Measurements from ENCODE around the gene HES5. TPM values are rescaled to one million over a fixed set of nuclear protein-coding genes. Genes with fewer than 3 reads are reported as not detected.

The HES5 gene
- total and polyA plus RNA-seq, 2 of the 13 experiments (the other 11 are each of a cell fraction or from before 2014, with no cell fraction given) = not detected

DNA sequence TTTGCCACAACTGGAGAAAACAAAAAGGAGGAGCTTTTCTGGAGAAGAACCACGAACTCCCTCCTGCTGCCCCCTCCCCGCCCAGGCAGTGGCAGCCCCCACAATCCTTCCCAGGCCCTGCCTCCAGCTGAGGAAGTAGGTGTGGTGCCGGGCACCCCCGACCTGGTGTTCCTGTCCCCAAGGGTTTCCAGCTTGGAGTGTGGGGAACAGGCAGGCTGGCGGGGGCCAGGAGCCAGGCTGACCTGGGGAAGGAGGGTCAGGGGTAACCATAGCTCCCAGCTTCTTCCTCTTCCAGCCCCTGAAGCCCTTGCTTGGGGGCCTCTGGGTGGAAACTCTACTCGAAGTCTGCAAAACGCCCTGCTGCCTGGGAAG is 4.2 kb upstream of the HES5 start:
- in situ Hi-C loops (cut with HindIII; ENCODE audit: extremely low pct_ligation_motif_present, low pct_unique_long_range_greater_than_20kb) = no loop called here

More for the DNA sequence above, 4.2 kb upstream of the HES5 start:
- DNase-seq (ENCODE audit: low spot score) (no peak), FAIRE-seq (no peak), ATAC-seq (no peak)
- no peak overlapping the region for H3K27ac ChIP-seq (ENCODE audit: extremely low read length, insufficient read depth, low read length)
- ChIA-PET CTCF (ENCODE audit: low intra/inter-chr PET ratio, low total read pairs) (no interaction called here), POLR2A (interaction anchor here (1.7 to 2.1 kb wide), 2 partner anchors 8 to 9 kb away, joined by 5 to 7 read pairs; partner anchors contain the start of gene PANK4)
- no peaks in the 10 kb centered on the region for H3K79me2 ChIP-seq (ENCODE audit: insufficient read depth, low read length)
- WGBS (ENCODE audit: low lambda C conversion rate) = 4% methylated on average over 2 of the region's 7 CpGs
- H3K9ac ChIP-seq (ENCODE audit: insufficient read depth, low read depth, low read length) = no peak overlapping the region
- H3K9me3 ChIP-seq (ENCODE audit: low read length) = no peaks in the 10 kb centered on the region
- H3K4me1 ChIP-seq (ENCODE audit: insufficient read depth, low read length) = peaks cover 9% of the 10 kb centered on the region; the same call in 1 of the 2 replicates
- BruUV-seq (replicated peaks) = no TSS peak
- H3K27me3 ChIP-seq (ENCODE audit: control insufficient read depth in 1 of 2, insufficient read depth in 2 of 2, low read length in 2 of 2) = peaks cover 15 to 69% of the 10 kb centered on the region in 2 experiments
- intact Hi-C loops (cut with micrococcal nuclease; ENCODE audit: unreplicated experiment) = no loop called here
- H4K20me1 ChIP-seq (ENCODE audit: insufficient read depth, low read length) = no peaks in the 10 kb centered on the region
- no peak for TF ChIP-seq MTA1 (CRISPR knock-in tag; IDR thresholded peaks at IDR 0.05; ENCODE audit: borderline replicate concordance)
- no peak for TF ChIP-seq MXD4 (CRISPR knock-in tag; IDR thresholded peaks at IDR 0.05)
- no peak for TF ChIP-seq ZNF564 (CRISPR knock-in tag; IDR thresholded peaks at IDR 0.05)
- TF ChIP-seq ZSCAN21 (CRISPR knock-in tag; IDR thresholded peaks at IDR 0.05; ENCODE audit: borderline replicate concordance) = no peak
- TF ChIP-seq ZNF24 (IDR thresholded peaks at IDR 0.05) = no peak
- TF ChIP-seq, protein P1, sequence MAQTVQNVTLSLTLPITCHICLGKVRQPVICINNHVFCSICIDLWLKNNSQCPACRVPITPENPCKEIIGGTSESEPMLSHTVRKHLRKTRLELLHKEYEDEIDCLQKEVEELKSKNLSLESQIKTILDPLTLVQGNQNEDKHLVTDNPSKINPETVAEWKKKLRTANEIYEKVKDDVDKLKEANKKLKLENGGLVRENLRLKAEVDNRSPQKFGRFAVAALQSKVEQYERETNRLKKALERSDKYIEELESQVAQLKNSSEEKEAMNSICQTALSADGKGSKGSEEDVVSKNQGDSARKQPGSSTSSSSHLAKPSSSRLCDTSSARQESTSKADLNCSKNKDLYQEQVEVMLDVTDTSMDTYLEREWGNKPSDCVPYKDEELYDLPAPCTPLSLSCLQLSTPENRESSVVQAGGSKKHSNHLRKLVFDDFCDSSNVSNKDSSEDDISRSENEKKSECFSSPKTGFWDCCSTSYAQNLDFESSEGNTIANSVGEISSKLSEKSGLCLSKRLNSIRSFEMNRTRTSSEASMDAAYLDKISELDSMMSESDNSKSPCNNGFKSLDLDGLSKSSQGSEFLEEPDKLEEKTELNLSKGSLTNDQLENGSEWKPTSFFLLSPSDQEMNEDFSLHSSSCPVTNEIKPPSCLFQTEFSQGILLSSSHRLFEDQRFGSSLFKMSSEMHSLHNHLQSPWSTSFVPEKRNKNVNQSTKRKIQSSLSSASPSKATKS (CRISPR knock-in tag; IDR thresholded peaks at IDR 0.05) = no peak
- TF ChIP-seq ZNF619 (CRISPR knock-in tag; IDR thresholded peaks at IDR 0.05) = no peak
- TF ChIP-seq ZNF652 (CRISPR knock-in tag; IDR thresholded peaks at IDR 0.05; ENCODE audit: borderline replicate concordance, low read depth) = no peak
- no peak for TF ChIP-seq ZNF703 (CRISPR knock-in tag; IDR thresholded peaks at IDR 0.05; ENCODE audit: borderline replicate concordance)
- TF ChIP-seq, protein P2, sequence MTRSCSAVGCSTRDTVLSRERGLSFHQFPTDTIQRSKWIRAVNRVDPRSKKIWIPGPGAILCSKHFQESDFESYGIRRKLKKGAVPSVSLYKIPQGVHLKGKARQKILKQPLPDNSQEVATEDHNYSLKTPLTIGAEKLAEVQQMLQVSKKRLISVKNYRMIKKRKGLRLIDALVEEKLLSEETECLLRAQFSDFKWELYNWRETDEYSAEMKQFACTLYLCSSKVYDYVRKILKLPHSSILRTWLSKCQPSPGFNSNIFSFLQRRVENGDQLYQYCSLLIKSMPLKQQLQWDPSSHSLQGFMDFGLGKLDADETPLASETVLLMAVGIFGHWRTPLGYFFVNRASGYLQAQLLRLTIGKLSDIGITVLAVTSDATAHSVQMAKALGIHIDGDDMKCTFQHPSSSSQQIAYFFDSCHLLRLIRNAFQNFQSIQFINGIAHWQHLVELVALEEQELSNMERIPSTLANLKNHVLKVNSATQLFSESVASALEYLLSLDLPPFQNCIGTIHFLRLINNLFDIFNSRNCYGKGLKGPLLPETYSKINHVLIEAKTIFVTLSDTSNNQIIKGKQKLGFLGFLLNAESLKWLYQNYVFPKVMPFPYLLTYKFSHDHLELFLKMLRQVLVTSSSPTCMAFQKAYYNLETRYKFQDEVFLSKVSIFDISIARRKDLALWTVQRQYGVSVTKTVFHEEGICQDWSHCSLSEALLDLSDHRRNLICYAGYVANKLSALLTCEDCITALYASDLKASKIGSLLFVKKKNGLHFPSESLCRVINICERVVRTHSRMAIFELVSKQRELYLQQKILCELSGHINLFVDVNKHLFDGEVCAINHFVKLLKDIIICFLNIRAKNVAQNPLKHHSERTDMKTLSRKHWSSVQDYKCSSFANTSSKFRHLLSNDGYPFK (CRISPR knock-in tag; IDR thresholded peaks at IDR 0.05; ENCODE audit: borderline replicate concordance) = no peak
- TF ChIP-seq ZNF746 (CRISPR knock-in tag; IDR thresholded peaks at IDR 0.05) = no peak
- TF ChIP-seq RARA (CRISPR knock-in tag; IDR thresholded peaks at IDR 0.05) = no peak
- TF ChIP-seq ZFP36L2 (CRISPR knock-in tag; IDR thresholded peaks at IDR 0.05) = no peak
- no peak for TF ChIP-seq HNF4A (CRISPR knock-in tag; IDR thresholded peaks at IDR 0.05)
- no peak overlapping the region for H2AFZ ChIP-seq (ENCODE audit: low read length)
- H3K36me3 ChIP-seq (replicated peaks in 1 of 2; ENCODE audit: control insufficient read depth in 1 of 2, insufficient read depth in 2 of 2, low read length in 2 of 2) = no peaks in the 10 kb centered on the region
- H3K4me3 ChIP-seq (replicated peaks in 1 of 3; ENCODE audit: insufficient read depth in 1 of 3, low read depth in 2 of 3, low read length in 3 of 3) = no peak overlapping the region
- no peak overlapping the region for H3K4me2 ChIP-seq (ENCODE audit: low read depth, low read length)

Data from HepG2 (cell line).